ENCODE data around the gene LYL1.

DNA sequence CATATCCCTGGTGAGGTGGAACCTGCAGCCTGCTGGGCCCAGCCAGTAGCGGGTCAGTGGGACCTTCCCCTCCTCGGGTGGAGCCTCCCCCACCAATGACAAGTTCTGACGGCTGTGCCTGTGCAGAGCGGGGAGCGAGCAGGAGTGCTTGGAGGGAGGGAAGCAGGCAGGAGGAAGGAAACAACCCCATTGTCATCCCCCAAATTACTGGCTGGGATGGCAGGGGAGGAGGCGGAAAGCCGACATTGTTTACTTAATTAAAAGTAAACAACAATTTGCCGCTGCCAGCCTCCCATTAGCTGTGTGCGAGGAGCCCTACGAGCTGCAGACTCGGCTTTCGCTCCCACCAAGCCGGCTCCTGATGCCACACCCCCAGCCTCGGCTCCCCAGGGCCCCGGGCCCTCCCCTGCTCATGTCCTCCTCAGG lies 45.5 kb downstream of the LYL1 start:
- TF ChIP-seq EZH2 (IDR thresholded peaks at IDR 0.05; ENCODE audit: insufficient read depth, poor library complexity, severe bottlenecking) (no peak), EZH2phosphoT487 (IDR thresholded peaks at IDR 0.05; ENCODE audit: insufficient read depth, low read depth) (no peak)

Data from GM23248 (cell line).